HepG2 (cell line): ENCODE data around the gene SIAH2.

Source experiments
- ATF7-NPFF ChIP-seq: sonication (generic); formaldehyde crosslinking; IDR thresholded peaks from 2 replicates; pipeline ENCODE4 v1.8.1; 2023; ENCODE audit warnings: mild to moderate bottlenecking, low read depth, missing genetic modification reagents, moderate library complexity
- CBX1 ChIP-seq: IDR thresholded peaks from one replicate; pipeline ENCODE4 v1.6.1; 2016; ENCODE audit warnings: antibody characterized with exemption, low read depth
- CEBPG ChIP-seq: IDR thresholded peaks from 2 replicates; pipeline ENCODE4 v1.6.1; 2016
- MAFG ChIP-seq: sonication (generic); formaldehyde crosslinking; IDR thresholded peaks from 2 replicates; pipeline ENCODE4 v1.5.1; 2020; ENCODE audit warnings: mild to moderate bottlenecking, missing genetic modification reagents
- NR2C2 ChIP-seq: sonication (generic); formaldehyde crosslinking; IDR thresholded peaks from 2 replicates; pipeline ENCODE4 v1.4.0; 2020; ENCODE audit warnings: missing genetic modification reagents, mild to moderate bottlenecking, moderate library complexity, borderline replicate concordance
- NR2F2 ChIP-seq: IDR thresholded peaks from 2 replicates; pipeline ENCODE4 v1.6.1; 2012; ENCODE audit warnings: low read depth, inconsistent platforms, borderline replicate concordance
- RFX3 ChIP-seq: IDR thresholded peaks from 2 replicates; pipeline ENCODE4 v1.6.1; 2016; ENCODE audit warnings: missing biosample characterization, missing genetic modification reagents
- RXRB ChIP-seq: IDR thresholded peaks from 2 replicates; pipeline ENCODE4 v1.6.1; 2016; ENCODE audit warnings: borderline replicate concordance, missing genetic modification reagents, missing compliant biosample characterization
- SRSF9 ChIP-seq: fragments of 200-400 bp; formaldehyde crosslinking; IDR thresholded peaks from 2 replicates; pipeline ENCODE4 v1.6.1; 2018; ENCODE audit warnings: borderline replicate concordance, mild to moderate bottlenecking, low read depth, low read length; ENCODE audit not compliant: insufficient read depth, poor library complexity, severe bottlenecking
- TAF1 ChIP-seq: sonication (generic); formaldehyde crosslinking; IDR thresholded peaks from 2 replicates; pipeline ENCODE4 v1.4.0; 2020; ENCODE audit warnings: missing genetic modification reagents
- TAF15 ChIP-seq: fragments of 200-400 bp; formaldehyde crosslinking; IDR thresholded peaks from one replicate; pipeline ENCODE4 v1.6.1; 2018; ENCODE audit warnings: mild to moderate bottlenecking, low read depth, low read length; ENCODE audit not compliant: poor library complexity, severe bottlenecking
- ZKSCAN1 ChIP-seq: fragments of 150-350 bp; IDR thresholded peaks from 2 replicates; pipeline ENCODE4 v1.6.1; 2014; ENCODE audit warnings: low read length
- ZNF207 ChIP-seq: fragments of 450-650 bp; IDR thresholded peaks from 2 replicates; pipeline ENCODE4 v1.6.1; 2016; ENCODE audit warnings: antibody characterized with exemption, borderline replicate concordance
- TF ChIP-seq, protein P1 (sequence below): sonication (generic); formaldehyde crosslinking; IDR thresholded peaks from 2 replicates; pipeline ENCODE4 v1.5.0; 2020; ENCODE audit warnings: mild to moderate bottlenecking, missing genetic modification reagents, moderate library complexity

DNA sequence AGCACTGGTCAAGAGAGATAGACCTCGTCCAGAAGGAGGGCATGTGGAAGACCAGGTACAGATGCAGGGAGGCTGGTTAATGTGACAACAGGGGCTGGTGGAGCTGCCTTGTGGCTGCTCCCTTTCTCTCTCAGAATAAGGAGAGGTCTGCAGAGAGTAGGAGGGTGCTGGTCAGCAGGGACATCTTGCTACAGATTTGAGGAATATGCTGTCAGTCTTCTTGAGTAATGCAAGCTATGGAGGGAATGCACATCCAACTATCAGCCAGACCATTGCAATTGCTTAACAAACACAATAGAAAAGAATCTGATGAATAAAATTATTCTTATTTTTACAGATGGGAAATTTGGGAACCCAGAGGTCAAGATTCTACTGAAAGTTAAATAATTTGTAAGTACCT lies 20.3 kb upstream of the SIAH2 start:
- no peak for TF ChIP-seq TAF15
- TF ChIP-seq ATF7-NPFF (CRISPR knock-in tag), result no peak
- no peak for TF ChIP-seq RFX3 (CRISPR knock-in tag)
- TF ChIP-seq NR2C2 (CRISPR knock-in tag), result no peak
- TF ChIP-seq, protein P1, sequence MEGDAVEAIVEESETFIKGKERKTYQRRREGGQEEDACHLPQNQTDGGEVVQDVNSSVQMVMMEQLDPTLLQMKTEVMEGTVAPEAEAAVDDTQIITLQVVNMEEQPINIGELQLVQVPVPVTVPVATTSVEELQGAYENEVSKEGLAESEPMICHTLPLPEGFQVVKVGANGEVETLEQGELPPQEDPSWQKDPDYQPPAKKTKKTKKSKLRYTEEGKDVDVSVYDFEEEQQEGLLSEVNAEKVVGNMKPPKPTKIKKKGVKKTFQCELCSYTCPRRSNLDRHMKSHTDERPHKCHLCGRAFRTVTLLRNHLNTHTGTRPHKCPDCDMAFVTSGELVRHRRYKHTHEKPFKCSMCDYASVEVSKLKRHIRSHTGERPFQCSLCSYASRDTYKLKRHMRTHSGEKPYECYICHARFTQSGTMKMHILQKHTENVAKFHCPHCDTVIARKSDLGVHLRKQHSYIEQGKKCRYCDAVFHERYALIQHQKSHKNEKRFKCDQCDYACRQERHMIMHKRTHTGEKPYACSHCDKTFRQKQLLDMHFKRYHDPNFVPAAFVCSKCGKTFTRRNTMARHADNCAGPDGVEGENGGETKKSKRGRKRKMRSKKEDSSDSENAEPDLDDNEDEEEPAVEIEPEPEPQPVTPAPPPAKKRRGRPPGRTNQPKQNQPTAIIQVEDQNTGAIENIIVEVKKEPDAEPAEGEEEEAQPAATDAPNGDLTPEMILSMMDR (CRISPR knock-in tag), result no peak
- no peak for TF ChIP-seq ZNF207
- TF ChIP-seq RXRB (CRISPR knock-in tag), result no peak
- TF ChIP-seq CEBPG (CRISPR knock-in tag), result no peak
- TF ChIP-seq MAFG, result no peak
- no peak for TF ChIP-seq SRSF9
- TF ChIP-seq CBX1, result no peak
- no peak for TF ChIP-seq NR2F2
- no peak for TF ChIP-seq TAF1 (CRISPR knock-in tag)
- TF ChIP-seq ZKSCAN1, result no peak
